Lung (tissue), 12 donors: ENCODE results near the gene DCST1. TPM values are rescaled to one million over a fixed set of nuclear protein-coding genes. Genes with fewer than 3 reads are reported as not detected.

Source experiments
- ATAC-seq: fragments of 200-7000 bp; cut with Tn5 transposase; one replicate; pipeline ENCODE4 v1.9.1; 2020; ENCODE audit warnings: moderate number of reproducible peaks; ENCODE audit not compliant: insufficient read depth, low FRiP score
- DNase-seq, 3 donors: peaks; one replicate each; pipeline ENCODE4 v3.0.0-alpha.2; 2013 to 2017
- H3K27ac ChIP-seq, 2 donors: one replicate each; pipeline ENCODE4 v1.5.1; 2013; ENCODE audit warnings: mild to moderate bottlenecking in 2 of 2, moderate library complexity in 2 of 2, control low read depth in 1 of 2, inconsistent platforms in 1 of 2, low read depth in 1 of 2, low read length in 1 of 2
- H3K27me3 ChIP-seq, 3 donors: one replicate each; pipeline ENCODE4 v1.5.1; 2013; ENCODE audit warnings: low read length in 2 of 3; ENCODE audit not compliant: control insufficient read depth in 3 of 3, insufficient read depth in 3 of 3
- H3K36me3 ChIP-seq, 4 donors: one replicate each; pipeline ENCODE4 v1.5.1; 2013; ENCODE audit warnings: low read length in 4 of 4, mild to moderate bottlenecking in 1 of 4, moderate library complexity in 1 of 4; ENCODE audit not compliant: control insufficient read depth in 4 of 4, insufficient read depth in 4 of 4
- H3K4me1 ChIP-seq, 5 donors: one replicate each; pipeline ENCODE4 v1.5.1; 2013; ENCODE audit warnings: low read length in 5 of 5, mild to moderate bottlenecking in 2 of 5, moderate library complexity in 1 of 5; ENCODE audit not compliant: control insufficient read depth in 5 of 5, insufficient read depth in 5 of 5
- H3K4me3 ChIP-seq: one replicate; pipeline ENCODE4 v1.5.1; 2013; ENCODE audit warnings: mild to moderate bottlenecking, control low read depth, moderate library complexity
- H3K9ac ChIP-seq, 2 donors: one replicate each; pipeline ENCODE4 v1.5.1; 2013; ENCODE audit warnings: low read length in 2 of 2, control low read depth in 1 of 2; ENCODE audit not compliant: insufficient read depth in 1 of 2
- H3K9me3 ChIP-seq, 4 donors: one replicate each; pipeline ENCODE4 v1.5.1; 2013; ENCODE audit warnings: low read length in 3 of 4, mild to moderate bottlenecking in 1 of 4, moderate library complexity in 1 of 4; ENCODE audit not compliant: control insufficient read depth in 4 of 4, insufficient read depth in 3 of 4
- WGBS, 2 donors: extraction: QIAGEN DNeasy Blood & Tissue Kit; methylation state at CpG; one replicate each; pipeline ENCODE4 v1.1.7; 2013; 5-methylcytosine and 5-hydroxymethylcytosine counted together
- polyA plus RNA-seq, 2 donors: library from polyadenylated mRNA; stranded (reverse); fragments of 200-250 nt; gene quantifications; one replicate each; pipeline ENCODE4 v1.2.1, GENCODE V29; 2013
- total RNA-seq, 2 donors: library from RNA; depleted of rRNA in 1 of 2; stranded (reverse); fragments of >200 nt in 1 of 2; gene quantifications; one replicate each; pipeline ENCODE4 v1.2.1, GENCODE V29; 2014 to 2021
- TF ChIP-seq, protein P1 (sequence below): IDR thresholded peaks from 2 replicates; pipeline ENCODE4 v1.5.1; 2012; ENCODE audit warnings: mild to moderate bottlenecking; ENCODE audit errors: control extremely low read depth, extremely low read depth
- donor health status: control.
- donor health status: control.
- donor health status: Bipolar disorder and iron deficiency.
- donor health status: healthy.
- donor health status: DM: yes; HTN: yes; CAD: no.

DCST1 gene
- total and polyA plus RNA-seq, 4 donors = 0.08 to 0.20 TPM; not detected in 2

DNA sequence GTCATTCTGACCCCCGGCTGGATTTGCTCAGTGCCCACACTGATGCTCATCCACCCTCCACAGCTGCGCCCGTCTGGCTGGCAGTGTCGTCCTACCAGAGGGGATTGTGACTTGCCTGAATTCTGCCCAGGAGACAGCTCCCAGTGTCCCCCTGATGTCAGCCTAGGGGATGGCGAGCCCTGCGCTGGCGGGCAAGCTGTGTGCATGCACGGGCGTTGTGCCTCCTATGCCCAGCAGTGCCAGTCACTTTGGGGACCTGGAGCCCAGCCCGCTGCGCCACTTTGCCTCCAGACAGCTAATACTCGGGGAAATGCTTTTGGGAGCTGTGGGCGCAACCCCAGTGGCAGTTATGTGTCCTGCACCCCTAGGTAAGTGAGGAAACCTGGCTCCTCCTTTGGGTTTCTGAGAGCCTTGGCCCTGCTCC, 24.2 kb downstream of the DCST1 start:
- ATAC-seq = no peak
- no peak for DNase-seq
- H3K27me3 ChIP-seq = peaks cover 0 to 4% (median 0%) of the 10 kb centered on the region in 3 donors
- H3K27ac ChIP-seq = no peak overlapping the region
- TF ChIP-seq, protein P1, sequence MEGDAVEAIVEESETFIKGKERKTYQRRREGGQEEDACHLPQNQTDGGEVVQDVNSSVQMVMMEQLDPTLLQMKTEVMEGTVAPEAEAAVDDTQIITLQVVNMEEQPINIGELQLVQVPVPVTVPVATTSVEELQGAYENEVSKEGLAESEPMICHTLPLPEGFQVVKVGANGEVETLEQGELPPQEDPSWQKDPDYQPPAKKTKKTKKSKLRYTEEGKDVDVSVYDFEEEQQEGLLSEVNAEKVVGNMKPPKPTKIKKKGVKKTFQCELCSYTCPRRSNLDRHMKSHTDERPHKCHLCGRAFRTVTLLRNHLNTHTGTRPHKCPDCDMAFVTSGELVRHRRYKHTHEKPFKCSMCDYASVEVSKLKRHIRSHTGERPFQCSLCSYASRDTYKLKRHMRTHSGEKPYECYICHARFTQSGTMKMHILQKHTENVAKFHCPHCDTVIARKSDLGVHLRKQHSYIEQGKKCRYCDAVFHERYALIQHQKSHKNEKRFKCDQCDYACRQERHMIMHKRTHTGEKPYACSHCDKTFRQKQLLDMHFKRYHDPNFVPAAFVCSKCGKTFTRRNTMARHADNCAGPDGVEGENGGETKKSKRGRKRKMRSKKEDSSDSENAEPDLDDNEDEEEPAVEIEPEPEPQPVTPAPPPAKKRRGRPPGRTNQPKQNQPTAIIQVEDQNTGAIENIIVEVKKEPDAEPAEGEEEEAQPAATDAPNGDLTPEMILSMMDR = no peak
- 94 to 99% methylated on average over 13 of the region's 13 CpGs for WGBS, 2 donors
- peaks cover 0 to 15% (median 5%) of the 10 kb centered on the region in 5 donors for H3K4me1 ChIP-seq
- peaks cover 0 to 55% (median 4%) of the 10 kb centered on the region in 4 donors for H3K36me3 ChIP-seq
- H3K4me3 ChIP-seq = no peak overlapping the region
- no peak overlapping the region for H3K9ac ChIP-seq
- H3K9me3 ChIP-seq = peaks cover 0 to 2% (median 0%) of the 10 kb centered on the region in 4 donors

DNA sequence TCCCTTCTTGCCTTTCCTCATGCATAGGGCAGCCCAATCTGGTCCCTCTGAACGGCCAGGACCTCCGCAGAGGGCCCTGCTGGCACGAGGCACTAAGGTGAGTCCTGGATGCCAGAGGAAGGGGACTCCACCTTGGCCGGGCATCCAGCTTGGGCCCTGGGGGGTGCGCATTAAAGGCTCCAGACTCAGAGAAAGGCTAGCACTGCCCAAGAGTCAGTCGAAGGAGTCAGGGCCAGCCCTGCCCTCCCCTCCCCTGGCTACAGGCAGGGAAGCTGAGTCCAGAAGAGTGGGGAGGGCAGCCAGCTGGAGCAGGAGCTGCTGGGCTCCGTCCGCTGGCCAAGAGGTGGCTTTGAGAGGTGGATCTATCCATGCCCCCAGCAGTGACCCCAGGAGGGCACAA, 27.1 kb downstream of the DCST1 start:
- no peak for DNase-seq
- Histone ChIP-seq H3K27me3 (peaks cover 0 to 4% (median 0%) of the 10 kb centered on the region in 3 donors), H3K9me3 (peaks cover 0 to 2% (median 0%) of the 10 kb centered on the region in 4 donors), H3K27ac (no peak overlapping the region), H3K36me3 (peaks cover 0 to 42% (median 3%) of the 10 kb centered on the region in 4 donors), H3K4me3 (no peak overlapping the region), H3K4me1 (peaks cover 0 to 31% (median 10%) of the 10 kb centered on the region in 5 donors), H3K9ac (no peak overlapping the region)
- TF ChIP-seq, protein P1 = no peak
- no peak for ATAC-seq
- 87 to 92% methylated on average over 8 of the region's 8 CpGs for WGBS, 2 donors

DNA sequence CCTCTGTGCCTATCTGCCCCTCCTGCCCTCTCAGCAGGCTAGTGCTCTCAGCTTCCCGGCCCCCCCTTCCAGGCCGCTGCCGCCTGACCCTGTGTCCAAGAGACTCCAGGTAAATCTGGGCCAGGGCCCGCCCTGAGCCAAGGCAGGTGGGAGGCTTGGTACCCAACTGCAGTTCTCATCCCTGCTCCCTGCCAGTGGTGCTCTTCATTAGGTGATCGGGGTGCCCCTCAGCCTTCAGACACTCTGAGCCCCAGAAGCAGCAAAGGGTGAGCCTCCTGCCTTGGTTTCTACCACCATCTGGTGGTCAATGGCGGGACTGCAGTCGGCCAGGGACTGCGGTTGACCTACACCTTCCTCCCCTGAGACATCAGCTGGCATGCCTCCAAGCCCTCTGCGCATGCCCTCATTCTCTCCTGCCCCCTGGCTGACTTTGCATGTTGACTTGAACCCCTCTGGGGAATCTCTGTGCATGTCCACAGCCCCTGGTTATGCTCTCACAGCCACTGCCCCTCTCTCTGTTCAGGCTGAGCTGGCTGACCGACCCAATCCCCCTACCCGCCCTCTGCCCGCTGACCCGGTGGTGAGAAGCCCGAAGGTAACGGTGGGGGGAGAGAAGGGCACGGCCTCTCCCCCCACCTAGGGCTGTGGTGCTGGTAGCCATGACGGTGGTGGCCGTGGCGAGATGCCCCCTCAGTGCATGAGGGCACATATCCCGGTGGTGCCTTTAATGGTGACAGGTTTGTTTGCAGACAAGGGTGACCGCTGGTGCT, 27.9 kb downstream of the DCST1 start:
- Histone ChIP-seq H3K4me3 (no peak overlapping the region), H3K4me1 (peaks cover 0 to 31% (median 10%) of the 10 kb centered on the region in 5 donors), H3K9ac (no peak overlapping the region), H3K36me3 (peaks cover 0 to 35% (median 3%) of the 10 kb centered on the region in 4 donors), H3K27me3 (peaks cover 0 to 4% (median 0%) of the 10 kb centered on the region in 3 donors), H3K9me3 (peaks cover 0 to 2% (median 0%) of the 10 kb centered on the region in 4 donors), H3K27ac (no peak overlapping the region)
- TF ChIP-seq, protein P1 = peak; percentile 96
- WGBS, 2 donors = 41 to 47% methylated on average over 20 to 21 of the region's 21 CpGs
- DNase-seq (peak; percentile 73 to 85 (median 75)), ATAC-seq (peak; percentile 50)
